ENCODE results near the gene BARX1. TPM values are rescaled to one million over a fixed set of nuclear protein-coding genes. Genes with fewer than 3 reads are reported as not detected.

Gene BARX1
- total and polyA plus RNA-seq, 4 donors: 0.17 TPM; not detected in 3

GRCh38 chr9:93930070-93930469 is 25.1 kb downstream of the BARX1 start:
- no peak for DNase-seq (ENCODE audit: low read depth in 4 of 6, low spot score in 6 of 6)
- H3K27me3 ChIP-seq (ENCODE audit: control insufficient read depth, insufficient read depth, low read length): no peaks in the 10 kb centered on the region
- no peaks in the 10 kb centered on the region for H3K36me3 ChIP-seq (ENCODE audit: control insufficient read depth, insufficient read depth, low read length)
- no peak overlapping the region for H3K27ac ChIP-seq (ENCODE audit: low read depth, low read length)
- H3K4me1 ChIP-seq (ENCODE audit: control insufficient read depth, insufficient read depth, low read length): no peaks in the 10 kb centered on the region
- H3K4me3 ChIP-seq (ENCODE audit: low read depth, low read length): no peak overlapping the region
- WGBS (ENCODE audit: insufficient coverage): 28% methylated on average over 3 of the region's 8 CpGs
- H3K9me3 ChIP-seq (ENCODE audit: control insufficient read depth, insufficient read depth, low read length): no peaks in the 10 kb centered on the region

GRCh38 chr9:93929231-93929630 is 25.9 kb downstream of the BARX1 start:
- no peak overlapping the region for H3K27ac ChIP-seq (ENCODE audit: low read depth, low read length)
- H3K27me3 ChIP-seq (ENCODE audit: control insufficient read depth, insufficient read depth, low read length): no peaks in the 10 kb centered on the region
- no peaks in the 10 kb centered on the region for H3K9me3 ChIP-seq (ENCODE audit: control insufficient read depth, insufficient read depth, low read length)
- no CpG with 5 or more reads among the region's 1 CpG for WGBS (ENCODE audit: insufficient coverage)
- no peak overlapping the region for H3K4me3 ChIP-seq (ENCODE audit: low read depth, low read length)
- H3K36me3 ChIP-seq (ENCODE audit: control insufficient read depth, insufficient read depth, low read length): no peaks in the 10 kb centered on the region
- no peak for DNase-seq (ENCODE audit: low read depth in 4 of 6, low spot score in 6 of 6)
- H3K4me1 ChIP-seq (ENCODE audit: control insufficient read depth, insufficient read depth, low read length): no peaks in the 10 kb centered on the region

GRCh38 chr9:93922535-93922934 is 32.6 kb downstream of the BARX1 start:
- H3K4me1 ChIP-seq (ENCODE audit: control insufficient read depth, insufficient read depth, low read length): no peaks in the 10 kb centered on the region

GRCh38 chr9:93920131-93920800 is 34.9 kb downstream of the BARX1 start:
- Histone ChIP-seq H3K36me3 (ENCODE audit: control insufficient read depth, insufficient read depth, low read length) (no peaks in the 10 kb centered on the region), H3K27ac (ENCODE audit: low read depth, low read length) (no peak overlapping the region), H3K4me1 (ENCODE audit: control insufficient read depth, insufficient read depth, low read length) (no peaks in the 10 kb centered on the region), H3K27me3 (ENCODE audit: control insufficient read depth, insufficient read depth, low read length) (no peaks in the 10 kb centered on the region), H3K9me3 (ENCODE audit: control insufficient read depth, insufficient read depth, low read length) (no peaks in the 10 kb centered on the region), H3K4me3 (ENCODE audit: low read depth, low read length) (no peak overlapping the region)
- DNase-seq (ENCODE audit: low read depth in 4 of 6, low spot score in 6 of 6): no peak
- 75% methylated on average over 16 of the region's 21 CpGs for WGBS (ENCODE audit: insufficient coverage)

More at GRCh38 chr9:93922535-93922934, 32.6 kb downstream of the BARX1 start:
- Histone ChIP-seq H3K4me3 (ENCODE audit: low read depth, low read length) (no peak overlapping the region), H3K27me3 (ENCODE audit: control insufficient read depth, insufficient read depth, low read length) (no peaks in the 10 kb centered on the region), H3K27ac (ENCODE audit: low read depth, low read length) (no peak overlapping the region), H3K9me3 (ENCODE audit: control insufficient read depth, insufficient read depth, low read length) (no peaks in the 10 kb centered on the region), H3K36me3 (ENCODE audit: control insufficient read depth, insufficient read depth, low read length) (no peaks in the 10 kb centered on the region)
- no peak for DNase-seq (ENCODE audit: low read depth in 4 of 6, low spot score in 6 of 6)
- WGBS (ENCODE audit: insufficient coverage): 76% methylated on average over 2 of the region's 4 CpGs

GRCh38 chr9:93918061-93918460 is 37.1 kb downstream of the BARX1 start:
- H3K9me3 ChIP-seq (ENCODE audit: control insufficient read depth, insufficient read depth, low read length): no peaks in the 10 kb centered on the region
- no peak for DNase-seq (ENCODE audit: low read depth in 4 of 6, low spot score in 6 of 6)
- H3K36me3 ChIP-seq (ENCODE audit: control insufficient read depth, insufficient read depth, low read length): no peaks in the 10 kb centered on the region
- no peak overlapping the region for H3K4me3 ChIP-seq (ENCODE audit: low read depth, low read length)
- no peaks in the 10 kb centered on the region for H3K27me3 ChIP-seq (ENCODE audit: control insufficient read depth, insufficient read depth, low read length)
- H3K4me1 ChIP-seq (ENCODE audit: control insufficient read depth, insufficient read depth, low read length): no peaks in the 10 kb centered on the region
- no peak overlapping the region for H3K27ac ChIP-seq (ENCODE audit: low read depth, low read length)
- 59% methylated on average over 6 of the region's 8 CpGs for WGBS (ENCODE audit: insufficient coverage)

GRCh38 chr9:93917121-93917853 is 37.9 kb downstream of the BARX1 start:
- 88% methylated on average over 10 of the region's 10 CpGs for WGBS (ENCODE audit: insufficient coverage)
- Histone ChIP-seq H3K4me1 (ENCODE audit: control insufficient read depth, insufficient read depth, low read length) (peaks cover 4% of the 10 kb centered on the region), H3K36me3 (ENCODE audit: control insufficient read depth, insufficient read depth, low read length) (no peaks in the 10 kb centered on the region), H3K4me3 (ENCODE audit: low read depth, low read length) (no peak overlapping the region), H3K27ac (ENCODE audit: low read depth, low read length) (no peak overlapping the region), H3K27me3 (ENCODE audit: control insufficient read depth, insufficient read depth, low read length) (no peaks in the 10 kb centered on the region), H3K9me3 (ENCODE audit: control insufficient read depth, insufficient read depth, low read length) (no peaks in the 10 kb centered on the region)
- no peak for DNase-seq (ENCODE audit: low read depth in 4 of 6, low spot score in 6 of 6)

- H3K4me3 ChIP-seq (ENCODE audit: low read depth, low read length): no peak overlapping the region
- H3K9me3 ChIP-seq (ENCODE audit: control insufficient read depth, insufficient read depth, low read length): no peaks in the 10 kb centered on the region
- no peaks in the 10 kb centered on the region for H3K36me3 ChIP-seq (ENCODE audit: control insufficient read depth, insufficient read depth, low read length)
- peaks cover 13% of the 10 kb centered on the region for H3K4me1 ChIP-seq (ENCODE audit: control insufficient read depth, insufficient read depth, low read length)
- WGBS (ENCODE audit: insufficient coverage): 77% methylated on average over 5 of the region's 5 CpGs
- H3K27me3 ChIP-seq (ENCODE audit: control insufficient read depth, insufficient read depth, low read length): no peaks in the 10 kb centered on the region
- DNase-seq (ENCODE audit: low read depth in 4 of 6, low spot score in 6 of 6): no peak
- H3K27ac ChIP-seq (ENCODE audit: low read depth, low read length): no peak overlapping the region
Measured at GRCh38 chr9:93916358-93916757, 38.8 kb downstream of the BARX1 start.

GRCh38 chr9:93911801-93912554 is 43.2 kb downstream of the BARX1 start:
- Histone ChIP-seq H3K27ac (ENCODE audit: low read depth, low read length) (no peak overlapping the region), H3K36me3 (ENCODE audit: control insufficient read depth, insufficient read depth, low read length) (no peaks in the 10 kb centered on the region), H3K4me3 (ENCODE audit: low read depth, low read length) (no peak overlapping the region), H3K4me1 (ENCODE audit: control insufficient read depth, insufficient read depth, low read length) (peaks cover 19% of the 10 kb centered on the region), H3K9me3 (ENCODE audit: control insufficient read depth, insufficient read depth, low read length) (no peaks in the 10 kb centered on the region), H3K27me3 (ENCODE audit: control insufficient read depth, insufficient read depth, low read length) (no peaks in the 10 kb centered on the region)
- peak in 2 of 6 donors; percentile 4 to 58 for DNase-seq (ENCODE audit: low read depth in 4 of 6, low spot score in 6 of 6)
- WGBS (ENCODE audit: insufficient coverage): 32% methylated on average over 15 of the region's 27 CpGs

GRCh38 chr9:93911136-93911745 is 43.9 kb downstream of the BARX1 start:
- no peak overlapping the region for H3K4me3 ChIP-seq (ENCODE audit: low read depth, low read length)
- no peaks in the 10 kb centered on the region for H3K27me3 ChIP-seq (ENCODE audit: control insufficient read depth, insufficient read depth, low read length)
- H3K9me3 ChIP-seq (ENCODE audit: control insufficient read depth, insufficient read depth, low read length): no peaks in the 10 kb centered on the region
- H3K27ac ChIP-seq (ENCODE audit: low read depth, low read length): no peak overlapping the region
- peaks cover 19% of the 10 kb centered on the region for H3K4me1 ChIP-seq (ENCODE audit: control insufficient read depth, insufficient read depth, low read length)
- WGBS (ENCODE audit: insufficient coverage): 72% methylated on average over 17 of the region's 23 CpGs
- H3K36me3 ChIP-seq (ENCODE audit: control insufficient read depth, insufficient read depth, low read length): no peaks in the 10 kb centered on the region
- peak in 1 of 6 donors; percentile 38 for DNase-seq (ENCODE audit: low read depth in 4 of 6, low spot score in 6 of 6)

Data from spinal cord (tissue), 10 donors.